GM18499 (cell line): ENCODE measurements around the gene SH2D7.

Experiments used
- ATAC-seq: cut with Tn5 transposase; IDR thresholded peaks from one replicate; pipeline ENCODE4 v1.9.1; 2021; ENCODE audit warnings: moderate number of reproducible peaks; ENCODE audit not compliant: insufficient read depth, unreplicated experiment

The SH2D7 gene

GRCh38 chr15:78101423-78102105 is 9.2 kb downstream of the SH2D7 start:
- ATAC-seq: no peak

DNA sequence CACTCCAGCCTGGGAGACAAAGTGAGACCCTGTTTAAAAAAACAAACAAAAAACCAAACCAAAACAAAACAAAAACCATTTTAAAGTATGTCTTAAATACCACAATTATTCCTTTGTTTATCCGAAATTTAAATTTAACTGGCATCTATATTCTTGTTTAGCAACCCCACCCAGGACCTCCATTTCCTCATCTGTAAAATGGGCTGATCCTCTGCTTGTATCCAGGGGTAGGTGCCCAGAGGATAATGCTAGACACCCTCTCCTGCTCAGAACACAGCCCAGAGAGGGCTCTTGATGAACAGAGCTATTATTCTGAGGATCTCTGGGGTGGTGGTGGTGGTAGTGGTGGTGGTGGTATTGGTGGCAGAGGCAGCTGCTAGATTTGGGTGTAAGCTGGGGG is 9.8 kb downstream of the SH2D7 start:
- ATAC-seq: no peak

GRCh38 chr15:78102741-78103140 is 10.4 kb downstream of the SH2D7 start:
- ATAC-seq: no peak

- no peak for ATAC-seq
These were observed 11.2 kb downstream of the SH2D7 start for GRCh38 chr15:78103406-78104118.

- ATAC-seq: no peak
These were observed 11.7 kb downstream of the SH2D7 start for GRCh38 chr15:78104119-78104479.

- ATAC-seq: no peak
These were observed 12.5 kb downstream of the SH2D7 start for GRCh38 chr15:78104566-78105475.

- no peak for ATAC-seq
These were observed 13.3 kb downstream of the SH2D7 start for GRCh38 chr15:78105476-78106241.

DNA sequence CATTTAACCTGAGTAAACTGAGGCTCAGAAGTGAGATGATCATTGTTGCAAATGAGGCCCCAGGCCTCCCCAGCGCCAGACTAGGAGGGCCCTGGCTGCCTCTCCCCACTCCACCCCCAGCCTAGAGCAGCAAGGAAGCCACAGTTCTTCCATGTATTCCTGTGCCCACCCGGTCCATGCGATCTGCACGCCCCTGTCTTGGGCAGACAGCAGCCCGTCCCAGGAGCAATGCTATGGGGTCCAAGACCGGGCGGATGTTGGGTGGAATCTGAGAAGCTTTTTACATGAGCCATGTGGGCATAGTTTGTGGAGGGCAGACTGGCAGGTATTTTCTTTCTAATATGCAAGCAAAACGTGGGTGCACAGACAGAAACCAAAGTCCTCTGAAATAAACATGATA is 15.1 kb downstream of the SH2D7 start:
- no peak for ATAC-seq

DNA sequence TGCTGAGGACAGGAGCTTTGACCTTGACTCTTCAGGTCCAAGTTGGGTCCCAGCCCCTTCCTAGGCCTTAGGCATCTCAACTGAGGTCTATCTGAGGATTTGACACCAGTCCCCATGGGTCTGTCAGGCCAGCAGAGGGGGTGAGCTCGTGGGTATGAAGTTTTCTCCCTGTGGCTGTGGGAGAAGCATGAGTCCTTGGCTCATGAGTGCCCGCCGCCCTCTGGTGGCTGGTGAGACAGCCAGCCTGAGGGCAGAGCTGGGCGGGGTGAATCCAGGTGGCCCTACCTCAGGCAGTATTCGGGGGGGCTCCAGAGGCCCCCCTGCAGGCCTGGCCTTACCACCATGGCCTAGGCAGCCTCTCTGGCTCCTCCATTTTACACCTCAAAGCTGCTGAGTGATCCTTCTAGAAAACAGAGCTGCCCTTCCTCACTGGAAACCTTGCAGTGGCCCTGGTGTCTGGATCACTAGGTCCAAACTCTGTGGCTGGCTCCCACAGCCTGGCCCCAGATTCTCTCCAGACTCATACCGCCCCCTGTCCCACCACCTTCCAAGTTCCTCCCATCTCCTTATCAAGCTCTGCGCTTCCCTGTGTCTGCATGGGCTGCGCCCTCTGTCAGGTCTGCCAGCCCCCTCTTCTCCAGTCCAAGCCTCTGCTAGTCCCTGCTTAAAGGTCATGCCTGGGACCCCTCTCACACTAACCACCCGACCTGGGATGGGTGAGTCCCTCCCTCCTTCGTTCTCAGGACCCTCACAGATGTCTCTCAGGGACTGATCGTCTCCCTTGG is 16.1 kb downstream of the SH2D7 start:
- ATAC-seq: no peak

GRCh38 chr15:78109156-78109555 is 16.8 kb downstream of the SH2D7 start:
- ATAC-seq: no peak

DNA sequence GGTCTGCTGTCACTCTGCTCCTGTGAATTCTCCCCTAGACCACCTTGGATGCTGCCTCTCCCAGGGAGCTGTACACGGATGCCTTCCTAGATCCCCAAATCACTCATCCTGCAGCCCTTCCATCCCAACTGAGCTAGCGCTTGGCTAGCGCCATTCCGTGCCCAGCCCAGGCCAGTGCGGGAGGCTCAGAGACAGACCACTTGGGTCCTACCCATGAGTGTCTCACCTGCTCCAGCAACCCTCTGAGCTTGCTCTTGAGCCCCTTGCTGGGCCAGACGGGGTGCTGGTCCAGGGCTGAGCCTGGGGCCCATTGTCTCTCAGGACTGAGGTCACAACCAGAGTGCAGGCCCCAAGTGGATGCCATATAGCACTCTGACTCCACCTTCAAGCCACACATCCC is 17.7 kb downstream of the SH2D7 start:
- no peak for ATAC-seq

- ATAC-seq: no peak
These were observed 18.6 kb downstream of the SH2D7 start for GRCh38 chr15:78110916-78111475.

GRCh38 chr15:78111788-78112187 is 19.4 kb downstream of the SH2D7 start:
- no peak for ATAC-seq

DNA sequence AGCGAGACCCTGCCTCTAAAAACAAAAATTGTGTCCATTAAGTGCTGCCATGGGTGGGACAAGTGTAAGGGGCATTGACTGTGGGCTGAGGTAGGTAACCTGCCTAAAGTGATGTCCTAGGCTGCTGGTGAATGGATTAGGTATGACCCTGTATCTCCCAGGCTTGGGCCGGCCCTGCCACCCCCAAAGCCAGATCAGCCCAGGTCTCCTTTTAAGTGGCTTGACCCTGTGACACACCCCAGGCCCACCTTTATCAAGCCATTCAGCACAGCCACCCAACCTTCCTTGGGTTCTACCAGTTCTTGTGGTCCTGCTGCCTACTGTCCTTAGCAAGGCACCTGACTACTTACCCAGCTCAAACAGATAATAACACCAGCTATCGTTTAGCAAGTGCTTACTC is 20.2 kb downstream of the SH2D7 start:
- no peak for ATAC-seq

GRCh38 chr15:78120523-78120922 is 28.2 kb downstream of the SH2D7 start:
- no peak for ATAC-seq

DNA sequence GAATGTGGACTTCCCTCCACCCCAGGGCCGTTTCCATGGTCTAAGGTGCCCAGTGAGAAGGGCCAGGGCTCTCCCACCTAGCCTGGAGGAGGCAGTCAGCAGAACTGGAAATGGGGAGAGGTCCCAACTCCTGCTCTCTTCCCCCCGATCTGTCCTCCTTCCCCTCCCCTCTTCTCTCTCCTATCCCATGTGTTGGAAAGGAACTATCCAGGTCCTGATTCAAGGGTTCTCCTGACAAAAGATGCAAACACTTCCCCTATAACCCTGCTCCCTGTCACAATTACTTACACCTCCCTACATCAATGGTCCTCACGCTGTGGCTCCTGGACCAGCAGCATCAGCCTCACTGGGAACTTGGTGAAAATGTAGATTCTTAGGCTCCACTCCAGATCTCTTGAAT is 32.9 kb downstream of the SH2D7 start:
- ATAC-seq: no peak

DNA sequence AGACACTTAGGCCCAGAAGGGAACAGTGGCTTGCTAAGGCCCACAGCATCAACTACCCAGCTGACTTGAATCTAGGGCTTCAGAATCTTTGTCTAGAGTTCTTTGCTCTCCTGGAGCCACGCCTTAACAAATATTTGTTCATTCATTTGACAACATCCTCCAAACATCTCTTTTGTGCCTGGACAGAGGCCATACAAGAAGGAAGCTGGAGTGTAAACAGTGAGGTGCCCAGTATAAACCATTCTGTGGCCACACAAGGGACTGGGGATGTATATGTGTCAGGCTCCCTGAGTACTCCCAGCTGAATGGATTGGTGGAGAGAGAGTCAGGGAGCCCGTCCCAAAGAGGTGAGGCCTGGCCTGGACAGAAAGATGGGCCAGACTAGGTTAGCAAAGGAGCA is 35.5 kb downstream of the SH2D7 start:
- no peak for ATAC-seq

DNA sequence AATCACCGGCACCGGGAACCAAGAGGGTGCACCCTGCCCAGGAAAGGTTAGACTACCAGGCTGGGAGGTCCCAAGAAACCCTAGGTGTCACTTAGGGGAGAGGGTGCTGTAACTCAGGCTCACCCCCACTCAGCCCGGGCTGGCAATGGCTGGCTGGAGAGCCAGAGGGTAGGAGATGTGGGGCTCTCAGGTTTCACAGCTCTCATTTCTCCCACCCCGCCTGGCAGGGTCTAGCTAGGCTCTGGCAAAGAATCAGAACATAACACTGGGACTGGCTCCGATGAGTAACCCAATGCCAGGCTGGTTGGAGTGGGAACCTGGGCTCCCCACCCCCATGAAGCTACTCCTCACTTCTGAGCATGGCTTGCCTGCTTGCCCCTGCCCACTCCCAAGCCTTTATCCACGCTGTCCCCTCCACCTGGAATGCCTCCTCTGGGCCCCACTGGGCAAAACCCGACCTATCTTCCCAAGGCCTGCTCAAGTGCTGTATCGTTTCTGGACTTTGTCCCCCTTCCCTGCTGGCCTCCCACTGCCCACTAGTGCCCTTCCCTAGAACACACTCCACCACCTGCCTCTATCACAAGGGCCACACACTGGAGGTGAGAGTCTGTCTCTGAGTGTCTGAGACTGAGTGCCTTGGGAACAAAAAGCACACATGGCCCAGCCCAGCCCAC is 36.9 kb downstream of the SH2D7 start:
- ATAC-seq: no peak

- ATAC-seq: no peak
These were observed 37.5 kb downstream of the SH2D7 start for GRCh38 chr15:78129751-78130287.
